BE2C (cell line): ENCODE results near the gene BTBD17.

Experiments
- DNase-seq: peaks from one replicate; pipeline ENCODE4 v3.0.0-alpha.2; 2020
- H3K27me3 ChIP-seq: fragments of 250-450 bp; sonication (Bioruptor Pico); 2 replicates; pipeline ENCODE4 v1.5.1; 2020; ENCODE audit warnings: mild to moderate bottlenecking
- H3K36me3 ChIP-seq: fragments of 250-450 bp; sonication (Bioruptor Pico); 2 replicates; pipeline ENCODE4 v1.5.1; 2020; ENCODE audit warnings: mild to moderate bottlenecking
- H3K4me1 ChIP-seq: fragments of 250-450 bp; sonication (Bioruptor Pico); 2 replicates; pipeline ENCODE4 v1.5.1; 2020
- H3K4me3 ChIP-seq: 2 replicates; pipeline ENCODE4 v1.5.1; 2011; ENCODE audit warnings: low read depth, low read length
- H3K9me3 ChIP-seq: fragments of 250-450 bp; sonication (Bioruptor Pico); 2 replicates; pipeline ENCODE4 v1.5.1; 2020
- CTCF ChIP-seq: IDR thresholded peaks from 2 replicates; pipeline ENCODE4 v1.5.1; 2012; ENCODE audit warnings: mild to moderate bottlenecking, low read depth, low read length

The BTBD17 gene

GRCh38 chr17:74380959-74381808 lies 19.5 kb upstream of the BTBD17 start:
- peaks cover 4% of the 10 kb centered on the region for H3K4me1 ChIP-seq
- DNase-seq, result no peak
- no peak overlapping the region for H3K4me3 ChIP-seq
- H3K27me3 ChIP-seq, result peaks cover 16% of the 10 kb centered on the region
- no peaks in the 10 kb centered on the region for H3K9me3 ChIP-seq
- TF ChIP-seq CTCF, result no peak
- no peaks in the 10 kb centered on the region for H3K36me3 ChIP-seq

DNA sequence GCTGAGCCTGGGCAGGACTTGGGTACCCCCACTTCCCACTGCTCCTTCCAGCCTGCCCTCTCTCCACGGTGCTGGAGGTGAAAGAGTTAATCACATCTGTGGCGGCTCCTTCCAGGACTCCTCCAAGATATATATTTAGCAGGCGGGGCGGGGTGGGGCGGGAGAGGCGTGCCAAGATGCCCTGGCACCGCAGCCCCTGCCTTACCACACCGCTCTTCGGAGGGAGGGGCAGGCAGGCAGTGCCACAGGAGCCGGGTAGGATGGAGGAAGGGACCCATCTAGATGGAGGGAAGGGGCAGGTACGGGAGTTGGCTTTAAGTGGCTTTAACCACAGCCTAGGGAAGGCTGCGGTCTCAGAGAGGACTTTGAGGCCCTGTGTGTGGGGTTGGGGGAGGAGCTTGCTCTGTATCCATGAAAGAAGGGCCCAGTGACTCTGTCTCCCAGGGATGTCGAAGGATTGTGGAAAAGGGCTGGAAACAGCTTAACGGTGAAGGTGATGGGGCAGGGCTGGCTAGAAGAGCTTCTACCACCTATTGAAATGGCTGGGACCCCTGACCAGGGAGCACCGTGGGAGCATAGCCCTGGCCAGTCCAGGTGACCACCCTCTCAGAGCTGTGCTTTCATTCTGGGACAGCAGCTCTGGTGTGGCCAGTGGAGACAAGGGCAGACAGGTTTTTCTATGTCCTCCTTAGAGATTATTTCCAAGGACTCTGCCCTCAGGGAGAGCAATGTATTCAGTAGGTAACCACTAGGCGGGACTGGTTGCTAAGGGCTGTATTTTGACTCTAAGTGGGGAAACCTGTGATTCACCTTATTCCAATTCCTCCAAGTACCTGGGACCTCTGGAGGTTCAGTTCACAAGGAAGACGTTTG lies 18.7 kb upstream of the BTBD17 start:
- no peaks in the 10 kb centered on the region for H3K9me3 ChIP-seq
- H3K4me3 ChIP-seq, result no peak overlapping the region
- H3K27me3 ChIP-seq, result peaks cover 25% of the 10 kb centered on the region
- no peak for TF ChIP-seq CTCF
- H3K36me3 ChIP-seq, result no peaks in the 10 kb centered on the region
- peaks cover 4% of the 10 kb centered on the region for H3K4me1 ChIP-seq
- DNase-seq, result no peak

DNA sequence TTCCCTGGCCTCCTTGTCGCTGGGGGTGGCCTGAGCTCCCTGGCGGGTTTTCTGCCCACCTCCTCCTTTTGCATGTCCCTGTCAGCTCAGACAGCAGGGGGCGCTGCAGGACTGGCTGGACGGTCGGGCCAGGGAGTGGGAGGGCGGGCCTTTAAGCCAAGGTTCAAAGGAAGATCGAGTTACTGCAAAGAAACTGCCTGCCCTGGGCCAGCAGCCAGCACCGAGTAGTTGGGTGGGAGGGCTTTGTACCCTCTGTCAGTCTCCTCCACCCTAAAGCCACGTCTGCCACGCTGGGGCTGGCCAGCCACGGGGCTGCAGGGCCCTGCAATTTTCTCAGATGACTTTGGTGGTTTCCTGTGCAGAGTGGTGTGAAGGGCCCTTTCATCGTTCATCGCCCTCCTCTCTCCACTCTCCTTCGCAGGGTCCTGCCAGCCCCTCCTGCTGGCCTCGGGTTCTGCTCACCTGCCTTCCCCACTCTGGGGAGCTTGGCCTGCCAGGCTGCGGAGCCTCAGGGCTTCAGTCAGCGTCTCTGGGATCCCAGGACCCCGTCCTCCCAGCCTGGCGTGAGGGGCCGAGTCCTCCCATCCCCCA lies 17.9 kb upstream of the BTBD17 start:
- H3K27me3 ChIP-seq, result peaks cover 32% of the 10 kb centered on the region
- no peaks in the 10 kb centered on the region for H3K9me3 ChIP-seq
- DNase-seq, result peak; percentile 95
- no peak overlapping the region for H3K4me3 ChIP-seq
- peak; percentile 87 for TF ChIP-seq CTCF
- peaks cover 4% of the 10 kb centered on the region for H3K4me1 ChIP-seq
- H3K36me3 ChIP-seq, result no peaks in the 10 kb centered on the region

- H3K4me3 ChIP-seq, result no peak overlapping the region
- TF ChIP-seq CTCF, result no peak
These were observed 13.2 kb upstream of the BTBD17 start for GRCh38 chr17:74374858-74375257.

DNA sequence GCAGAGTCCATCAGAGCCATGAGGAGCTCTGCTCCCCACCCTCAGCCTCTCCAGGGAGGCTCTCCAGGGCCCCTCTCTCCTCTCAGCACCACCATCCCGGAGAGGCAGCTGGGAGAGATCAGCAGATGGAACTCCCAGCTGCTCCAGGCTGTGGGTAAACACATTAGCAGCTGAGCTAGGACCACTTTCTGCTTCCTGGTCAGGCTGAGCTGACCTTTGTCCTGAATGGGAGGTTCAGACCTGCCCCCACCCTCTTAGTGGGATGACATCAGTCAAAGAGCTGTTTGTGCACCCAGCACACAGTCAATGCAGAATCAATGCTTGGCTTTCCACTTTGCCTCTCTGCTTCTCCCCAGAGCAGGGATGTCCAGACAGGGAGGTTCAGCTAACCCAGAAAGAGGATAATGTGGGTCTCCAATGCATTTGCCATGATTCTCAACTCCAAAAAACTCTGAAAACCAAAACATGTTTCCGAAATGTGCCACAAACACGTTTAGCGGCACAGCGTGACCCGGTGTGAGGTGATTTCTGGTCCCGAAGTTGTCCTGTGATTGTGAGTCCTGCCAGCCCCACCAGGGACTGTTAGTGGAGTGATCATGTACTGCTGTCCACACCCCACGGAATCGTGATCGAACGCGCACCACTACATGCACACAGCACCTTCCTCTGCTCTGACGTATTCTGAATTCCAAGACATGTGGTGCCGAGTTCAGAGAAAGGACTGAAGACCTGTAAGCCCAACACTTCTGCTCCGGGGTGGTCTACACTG lies 12.4 kb upstream of the BTBD17 start:
- DNase-seq, result no peak
- Histone ChIP-seq H3K27me3 (peaks cover 32% of the 10 kb centered on the region), H3K9me3 (no peaks in the 10 kb centered on the region), H3K4me1 (no peaks in the 10 kb centered on the region), H3K36me3 (no peaks in the 10 kb centered on the region), H3K4me3 (no peak overlapping the region)
- no peak for TF ChIP-seq CTCF

More at GRCh38 chr17:74374858-74375257, 13.2 kb upstream of the BTBD17 start:
- DNase-seq, result no peak
- Histone ChIP-seq H3K36me3 (no peaks in the 10 kb centered on the region), H3K9me3 (no peaks in the 10 kb centered on the region), H3K27me3 (peaks cover 32% of the 10 kb centered on the region), H3K4me1 (peaks cover 4% of the 10 kb centered on the region)
